GM19468 (cell line): ENCODE measurements around the gene ATF6B.
"Not testable (repeated sequence)": the region's sequence is repeated elsewhere in the genome, so short reads cannot be mapped to it uniquely, and the experiment has no call there.

ENCODE experiments used
- ATAC-seq: cut with Tn5 transposase; IDR thresholded peaks from one replicate; pipeline ENCODE4 v1.9.1; 2021; ENCODE audit warnings: mild to moderate bottlenecking, moderate library complexity, moderate number of reproducible peaks; ENCODE audit not compliant: unreplicated experiment; ENCODE audit errors: extremely low read depth

The ATF6B gene

GRCh38 chr6:32109765-32110160 is 18.3 kb downstream of the ATF6B start:
- ATAC-seq, result no peak

- ATAC-seq, result no peak
Observed at GRCh38 chr6:32109114-32109764, 18.8 kb downstream of the ATF6B start, which contains the start of gene TNXB. Gene TNXB (minus strand): TSS chr6:32109338. CDS start chr6:32098198, 11,140 bp downstream.

DNA sequence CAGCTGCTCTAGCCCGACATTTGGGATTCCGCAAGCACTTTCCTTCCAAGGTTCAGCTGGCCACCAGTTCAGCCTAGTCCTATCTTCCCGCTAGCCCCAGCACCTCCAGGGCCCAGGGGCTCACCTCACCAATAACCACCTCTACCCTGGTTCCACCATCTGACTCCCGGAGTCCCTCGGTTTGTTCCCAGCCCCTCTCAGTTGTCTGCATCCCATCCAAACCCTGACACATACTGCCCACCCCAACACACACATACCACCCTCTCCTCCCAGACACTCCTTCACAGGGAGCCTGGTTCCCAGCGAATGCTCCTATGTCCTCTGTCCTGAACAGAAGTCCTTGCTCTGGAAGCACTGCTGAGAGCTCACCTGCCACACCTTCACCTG is 19.3 kb downstream of the ATF6B start:
- ATAC-seq, result no peak

- no peak for ATAC-seq
Observed at GRCh38 chr6:32108094-32108627, 19.9 kb downstream of the ATF6B start.

DNA sequence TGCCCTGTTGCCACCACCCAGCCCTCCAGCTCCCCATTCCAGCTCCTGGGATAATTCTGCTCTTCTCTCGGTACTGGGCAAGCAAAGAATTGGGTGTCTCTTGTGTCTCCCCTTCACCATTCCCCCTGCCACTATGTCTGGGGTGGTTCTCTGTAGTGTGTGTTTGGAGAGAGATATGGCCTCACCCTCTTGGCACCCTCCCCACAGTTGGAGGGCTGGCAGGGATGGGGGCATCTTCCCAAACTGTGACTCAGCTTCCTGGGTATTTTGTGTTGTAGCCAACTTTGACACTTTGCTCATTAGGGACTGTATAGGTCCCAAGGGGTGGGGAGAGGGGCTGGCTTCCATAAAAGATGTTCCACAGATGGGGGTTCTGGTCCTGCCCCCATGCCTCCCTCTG is 20.6 kb downstream of the ATF6B start:
- no peak for ATAC-seq

- no peak for ATAC-seq
Observed at GRCh38 chr6:32105433-32105832, 22.6 kb downstream of the ATF6B start.

DNA sequence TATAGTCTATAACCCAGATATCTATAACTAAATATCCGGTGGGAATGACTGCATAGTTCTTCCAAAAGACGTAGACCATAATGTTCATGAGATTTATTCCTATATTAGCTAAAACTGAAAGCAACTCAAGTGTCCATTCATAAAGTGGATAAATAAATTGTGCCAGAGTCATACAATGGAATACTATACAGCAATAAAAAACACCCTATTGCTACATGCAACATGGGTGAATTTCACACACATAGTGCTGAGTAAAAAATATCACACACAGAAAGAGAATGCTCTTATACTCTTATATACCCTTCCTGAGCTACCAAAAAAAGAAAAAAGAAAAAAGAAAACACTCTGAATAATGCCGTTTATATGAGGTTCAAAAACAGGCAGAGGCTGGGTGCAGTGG is 25.8 kb downstream of the ATF6B start:
- no peak for ATAC-seq

GRCh38 chr6:32100251-32100650 is 27.8 kb downstream of the ATF6B start:
- not testable (repeated sequence) for ATAC-seq

DNA sequence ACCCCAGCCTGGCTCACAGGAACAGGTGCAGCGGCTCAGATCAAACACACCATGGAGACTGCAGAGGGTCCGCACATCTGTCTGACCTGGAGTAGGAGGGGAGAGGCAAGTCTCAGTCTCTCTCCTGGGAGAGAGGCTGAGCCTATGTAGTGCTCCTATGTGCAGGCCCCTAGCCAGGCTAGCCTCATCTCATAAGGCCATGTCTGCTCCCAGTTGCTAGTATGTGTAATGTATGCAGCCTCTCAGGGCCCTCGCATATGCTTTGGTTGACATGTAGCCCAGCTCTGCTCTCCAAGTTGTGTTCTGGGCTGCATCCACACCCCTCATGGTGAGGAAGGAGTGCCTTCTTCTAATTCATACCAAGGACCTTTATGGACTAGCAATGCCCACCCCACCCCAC is 30.7 kb downstream of the ATF6B start:
- no peak for ATAC-seq

DNA sequence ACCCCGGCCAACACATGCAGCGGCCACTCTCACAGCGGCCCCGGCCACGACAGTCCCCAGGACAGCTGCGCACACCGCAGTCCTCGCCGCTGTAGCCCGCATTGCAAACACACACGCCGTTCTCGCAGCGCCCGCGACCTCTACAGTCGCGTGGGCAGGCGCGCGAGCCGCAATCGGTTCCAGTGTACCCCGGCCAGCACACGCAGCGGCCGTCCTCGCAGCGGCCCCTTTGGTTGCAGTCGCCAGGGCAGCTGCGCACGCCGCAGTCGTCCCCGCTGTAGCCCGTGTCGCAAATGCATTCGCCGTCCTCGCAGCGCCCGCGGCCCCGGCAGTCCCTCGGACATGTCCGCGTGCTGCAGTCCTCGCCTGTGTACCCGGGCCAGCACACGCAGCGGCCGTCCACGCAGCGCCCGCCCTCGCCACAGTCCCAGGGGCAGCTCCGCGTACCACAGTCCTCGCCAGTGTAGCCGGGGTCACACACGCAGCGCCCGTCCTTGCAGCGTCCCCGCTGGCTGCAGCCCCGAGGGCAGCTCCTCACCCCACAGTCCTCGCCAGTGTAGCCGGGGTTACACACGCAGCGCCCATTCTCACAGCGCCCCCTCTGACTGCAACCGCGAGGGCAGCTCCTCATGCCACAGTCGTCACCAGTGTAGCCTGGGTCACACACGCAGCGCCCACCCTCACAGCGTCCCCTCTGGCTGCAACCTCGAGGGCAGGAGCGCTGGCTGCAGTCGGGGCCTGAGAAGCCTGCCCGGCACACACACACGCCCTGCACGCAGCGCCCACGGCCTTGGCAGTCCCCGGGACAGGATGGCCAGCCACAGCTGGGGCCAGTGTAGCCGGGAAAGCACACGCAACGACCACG is 31.4 kb downstream of the ATF6B start:
- ATAC-seq, result no peak

DNA sequence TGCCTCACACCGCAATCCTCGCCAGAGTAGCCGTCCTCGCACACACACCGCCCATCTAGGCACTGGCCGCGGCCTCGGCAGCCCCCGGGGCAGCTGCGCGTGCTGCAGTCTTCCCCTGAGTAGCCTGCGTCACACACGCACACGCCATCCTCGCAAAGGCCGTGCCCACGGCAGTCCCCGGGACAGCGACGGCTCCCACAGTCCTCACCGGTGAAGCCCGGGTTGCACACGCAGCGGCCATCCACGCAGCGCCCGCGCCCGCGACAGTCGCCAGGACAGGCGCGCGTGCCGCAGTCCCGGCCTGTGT is 32.0 kb downstream of the ATF6B start:
- no peak for ATAC-seq

- ATAC-seq, result no peak
Observed at GRCh38 chr6:32095338-32096086, 32.5 kb downstream of the ATF6B start.

DNA sequence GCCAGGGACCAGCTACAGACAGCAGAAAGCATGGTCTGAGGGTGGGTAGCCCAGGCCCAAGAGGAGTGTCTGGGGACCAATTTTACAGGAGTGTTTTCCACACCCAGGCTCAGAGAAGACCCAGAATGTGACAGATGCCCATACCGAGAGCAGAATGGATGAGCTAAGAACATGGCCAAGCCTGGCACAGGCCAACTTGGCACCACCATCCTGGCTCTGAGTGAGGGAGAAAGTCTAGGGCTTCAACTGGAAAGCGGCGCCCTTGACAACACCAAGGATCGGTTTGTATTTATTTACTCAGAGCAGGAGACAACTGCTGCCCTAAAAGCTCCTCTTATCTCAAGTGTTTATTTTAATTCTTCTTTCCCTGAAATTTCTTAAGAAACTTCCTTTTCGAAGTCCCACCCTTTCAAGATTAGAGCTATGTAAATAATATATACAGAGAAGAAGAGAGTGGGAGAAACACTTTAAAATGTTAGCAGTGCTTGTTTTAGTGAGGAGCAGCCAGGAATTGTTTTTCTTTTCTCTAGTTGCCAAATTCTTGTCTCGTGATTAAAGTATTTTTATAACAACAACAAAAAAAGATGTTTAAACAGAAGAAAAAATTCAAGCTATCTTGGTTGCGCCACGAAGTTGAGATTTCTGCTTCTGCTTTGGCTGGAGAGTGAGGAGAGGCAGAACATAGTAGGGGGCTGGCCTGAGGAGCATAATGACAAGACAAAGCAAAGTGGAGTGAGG is 35.1 kb downstream of the ATF6B start:
- no peak for ATAC-seq

DNA sequence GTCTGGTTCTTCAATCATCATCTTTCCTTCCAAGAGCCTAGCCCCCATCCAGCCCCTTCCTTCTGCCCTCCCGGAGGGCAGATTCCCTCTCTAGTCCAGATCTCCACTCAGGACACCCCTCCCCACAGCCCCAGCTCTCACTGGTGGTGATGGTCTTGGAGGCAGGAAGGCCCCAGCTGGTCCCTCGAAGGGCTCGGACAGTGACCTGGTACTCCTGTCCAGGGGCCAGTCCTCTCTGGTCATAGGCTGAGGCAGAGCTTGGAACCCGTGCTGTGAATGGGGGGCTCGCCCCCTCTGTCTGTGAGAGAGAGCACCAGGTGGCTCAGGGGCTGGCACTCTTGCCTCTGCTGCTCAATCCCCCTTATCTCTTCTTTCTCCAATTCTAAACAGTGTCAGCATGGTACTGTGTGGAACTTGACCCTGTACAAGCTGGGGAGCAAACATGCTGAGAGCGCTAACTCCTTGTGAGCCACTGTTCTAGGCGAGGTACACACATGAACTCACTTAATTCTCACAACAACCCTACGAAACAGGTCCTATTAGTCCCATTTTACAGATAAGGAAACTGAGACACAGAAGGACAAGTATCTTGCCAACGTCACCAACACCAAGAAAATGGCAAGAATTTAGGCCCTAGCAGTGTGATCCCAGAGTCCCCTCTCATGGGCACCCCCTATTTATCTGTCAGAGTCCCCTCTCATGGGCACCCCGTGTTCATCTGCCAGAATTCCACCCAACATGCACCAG is 38.8 kb downstream of the ATF6B start:
- ATAC-seq, result no peak

GRCh38 chr6:32088487-32089049 is 39.5 kb downstream of the ATF6B start:
- ATAC-seq, result no peak

DNA sequence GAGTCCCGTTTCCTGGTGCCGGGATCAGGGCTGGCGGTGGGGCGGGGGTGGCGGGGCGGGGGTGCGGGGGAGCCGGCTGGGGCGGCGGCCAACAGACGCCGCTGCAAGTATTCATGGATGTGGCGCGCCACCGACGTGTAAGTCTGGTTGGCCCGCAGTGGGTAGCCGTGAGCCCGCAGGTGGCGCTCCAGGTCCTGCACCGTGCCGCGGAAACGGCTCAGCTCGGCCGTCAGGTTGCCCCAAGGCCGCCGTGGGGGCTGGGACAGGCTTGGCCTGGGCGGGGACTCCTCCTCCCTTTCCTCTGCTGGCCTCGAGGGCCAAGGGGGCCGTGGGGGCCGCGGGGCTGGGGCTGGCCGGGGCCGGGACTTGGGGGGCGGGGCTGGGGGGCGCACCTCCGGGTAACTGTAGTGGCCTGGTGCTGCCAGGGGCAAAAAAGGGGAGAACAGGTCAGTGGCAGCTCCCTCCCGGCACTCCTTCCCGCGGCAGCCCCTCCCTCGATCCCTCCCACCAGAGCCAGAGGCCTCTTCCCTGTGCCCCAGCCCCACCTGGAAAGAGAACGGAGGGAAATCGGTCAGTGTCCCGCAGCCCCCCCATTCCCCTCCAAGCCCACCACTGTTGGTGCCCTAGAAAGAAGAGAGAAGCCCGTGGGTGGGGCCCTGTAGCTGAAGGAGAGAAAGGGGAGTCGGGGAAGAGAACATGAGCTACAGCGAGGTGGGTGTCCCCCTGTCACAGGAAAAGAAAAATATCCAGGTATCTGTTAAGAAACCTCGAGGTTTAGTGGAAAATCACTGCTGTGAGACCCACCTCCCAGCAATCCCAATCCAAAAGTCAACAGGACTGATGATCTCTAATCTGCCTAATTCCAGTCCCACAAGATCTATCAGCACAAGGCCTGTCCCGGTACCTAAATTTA is 40.2 kb downstream of the ATF6B start:
- no peak for ATAC-seq

GRCh38 chr6:32086661-32087573 is 41.1 kb downstream of the ATF6B start:
- no peak for ATAC-seq
